Tibial nerve (tissue), 4 donors: Measurements from ENCODE around the gene ARID3C. TPM values are rescaled to one million over a fixed set of nuclear protein-coding genes. Genes with fewer than 3 reads are reported as not detected.

ENCODE experiments used
- DNase-seq, 2 donors: peaks; one replicate each; pipeline ENCODE4 v3.0.0-alpha.2; 2019; ENCODE audit warnings: low spot score in 2 of 2
- H3K27ac ChIP-seq, 4 donors: fragments of 200-600 bp; sonication (generic) in 3 of 4; one replicate each; pipeline ENCODE4 v1.5.1; 2017 to 2019; ENCODE audit warnings: mild to moderate bottlenecking in 1 of 4
- H3K27me3 ChIP-seq, 2 donors: fragments of 200-600 bp; sonication (generic) in 1 of 2; one replicate each; pipeline versions ENCODE4 v1.5.1 to v1.6.0; 2017 to 2019
- H3K36me3 ChIP-seq, 3 donors: fragments of 200-600 bp; sonication (generic); one replicate each; pipeline ENCODE4 v1.5.1; 2018 to 2019
- H3K4me1 ChIP-seq, 4 donors: fragments of 200-600 bp; sonication (generic) in 3 of 4; one replicate each; pipeline ENCODE4 v1.5.1; 2017 to 2019
- H3K4me3 ChIP-seq, 4 donors: fragments of 200-600 bp; sonication (generic) in 3 of 4; one replicate each; pipeline ENCODE4 v1.5.1; 2017 to 2019; ENCODE audit warnings: mild to moderate bottlenecking in 1 of 4, moderate library complexity in 1 of 4
- H3K9me3 ChIP-seq, 4 donors: fragments of 200-600 bp; sonication (generic) in 3 of 4; one replicate each; pipeline ENCODE4 v1.5.1; 2017 to 2019
- CTCF ChIP-seq, 5 experiments: fragments of 200-600 bp in 3 of 5; fragments of 450-650 bp in 2 of 5; sonication (generic) in 3 of 5; IDR thresholded peaks; one replicate each; pipeline ENCODE4 v1.5.1; 2016 to 2019; ENCODE audit warnings: antibody characterized with exemption in 5 of 5, mild to moderate bottlenecking in 3 of 5, moderate library complexity in 2 of 5
- EP300 ChIP-seq, 2 donors: sonication (generic); formaldehyde crosslinking; IDR thresholded peaks; one replicate each; pipeline ENCODE4 v1.6.1; 2017; ENCODE audit warnings: antibody characterized with exemption in 2 of 2, mild to moderate bottlenecking in 1 of 2
- POLR2A ChIP-seq, 2 donors: fragments of 450-650 bp; IDR thresholded peaks; one replicate each; pipeline ENCODE4 v1.6.1; 2017; ENCODE audit warnings: antibody characterized with exemption in 2 of 2, mild to moderate bottlenecking in 2 of 2, moderate library complexity in 2 of 2
- WGBS, 2 donors: methylation state at CpG; one replicate each; pipeline ENCODE4 v1.1.5; 2018; 5-methylcytosine and 5-hydroxymethylcytosine counted together
- total RNA-seq, 4 donors: library from RNA; depleted of rRNA; stranded (reverse); fragments of >200 nt; gene quantifications; one replicate each; pipeline ENCODE4 v1.1.0, GENCODE V29; 2016

The ARID3C gene
- total RNA-seq, 4 donors from 2014 or later, result 0.30 to 2.1 (median 1.3) TPM

DNA sequence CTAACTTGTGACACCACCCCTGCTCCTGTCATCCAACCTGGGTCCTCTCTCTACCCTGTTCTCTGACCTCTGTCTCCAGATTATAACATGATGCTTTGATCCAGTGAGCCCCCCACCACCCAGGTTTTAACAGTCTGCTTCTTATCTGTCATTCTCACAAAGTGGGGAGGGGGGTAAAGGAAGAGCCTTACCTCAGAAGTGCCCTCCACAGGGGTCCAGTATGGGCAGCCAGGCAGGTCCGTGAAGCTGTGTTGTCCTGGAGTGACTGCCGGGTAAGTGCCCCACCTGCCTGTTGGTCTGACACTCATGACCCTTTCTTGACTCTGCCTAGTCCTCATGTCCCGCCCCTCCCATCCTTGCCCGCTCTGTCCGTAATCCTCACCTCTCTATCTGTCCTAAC is 26.5 kb upstream of the ARID3C start:
- Histone ChIP-seq H3K4me3 (no peak overlapping the region), H3K27ac (peak overlapping the region; percentile 63 to 91 (median 83))

GRCh38 chr9:34654323-34655051 is 25.6 kb upstream of the ARID3C start:
- 14 to 38% methylated on average over 11 of the region's 11 CpGs for WGBS, 2 donors
- H3K27me3 ChIP-seq, result no peaks in the 10 kb centered on the region
- peaks cover 0 to 55% (median 49%) of the 10 kb centered on the region in 4 donors for H3K4me1 ChIP-seq
- peak overlapping the region in 1 of 4 donors; percentile 7 for H3K4me3 ChIP-seq
- H3K36me3 ChIP-seq, result peaks cover 0 to 13% (median 5%) of the 10 kb centered on the region in 3 donors
- TF ChIP-seq CTCF (IDR thresholded peaks at IDR 0.05) (no peak), POLR2A (IDR thresholded peaks at IDR 0.05) (no peak), EP300 (IDR thresholded peaks at IDR 0.05) (peak in 1 of 2 donors; percentile 72)
- no peaks in the 10 kb centered on the region for H3K9me3 ChIP-seq
- peak in 1 of 2 donors; percentile 65 for DNase-seq
- peak overlapping the region; percentile 63 to 91 (median 83) for H3K27ac ChIP-seq

More for the DNA sequence above, 26.5 kb upstream of the ARID3C start:
- TF ChIP-seq CTCF (IDR thresholded peaks at IDR 0.05) (no peak), POLR2A (IDR thresholded peaks at IDR 0.05) (no peak), EP300 (IDR thresholded peaks at IDR 0.05) (no peak)
- 64 to 67% methylated on average over 5 of the region's 5 CpGs for WGBS, 2 donors
- no peaks in the 10 kb centered on the region for H3K27me3 ChIP-seq
- DNase-seq, result no peak
- H3K9me3 ChIP-seq, result no peaks in the 10 kb centered on the region
- peaks cover 0 to 53% (median 49%) of the 10 kb centered on the region in 4 donors for H3K4me1 ChIP-seq
- peaks cover 0 to 14% (median 0%) of the 10 kb centered on the region in 3 donors for H3K36me3 ChIP-seq

- Histone ChIP-seq H3K27ac (peak overlapping the region; percentile 77 to 91 (median 84)), H3K36me3 (peaks cover 0 to 19% (median 5%) of the 10 kb centered on the region in 3 donors), H3K4me1 (peaks cover 0 to 59% (median 52%) of the 10 kb centered on the region in 4 donors), H3K4me3 (peak overlapping the region in 2 of 4 donors; percentile 8 to 48), H3K27me3 (no peaks in the 10 kb centered on the region), H3K9me3 (no peaks in the 10 kb centered on the region)
- 23 to 24% methylated on average over 10 to 11 of the region's 11 CpGs for WGBS, 2 donors
- DNase-seq, result peak in 1 of 2 donors; percentile 19
- TF ChIP-seq CTCF (IDR thresholded peaks at IDR 0.05) (no peak), EP300 (IDR thresholded peaks at IDR 0.05) (peak in 1 of 2 donors; percentile 25)
Measured at GRCh38 chr9:34653151-34654072, 24.5 kb upstream of the ARID3C start.

- peaks cover 0 to 67% (median 59%) of the 10 kb centered on the region in 4 donors for H3K4me1 ChIP-seq
- peaks cover 0 to 23% (median 5%) of the 10 kb centered on the region in 3 donors for H3K36me3 ChIP-seq
- DNase-seq, result no peak
- H3K27ac ChIP-seq, result peak overlapping the region; percentile 77 to 91 (median 84)
- H3K9me3 ChIP-seq, result no peaks in the 10 kb centered on the region
- no peak for TF ChIP-seq EP300 (IDR thresholded peaks at IDR 0.05)
- TF ChIP-seq CTCF (IDR thresholded peaks at IDR 0.05), result no peak
- no peak for TF ChIP-seq POLR2A (IDR thresholded peaks at IDR 0.05)
- H3K4me3 ChIP-seq, result peak overlapping the region in 3 of 4 donors; percentile 17 to 48 (median 26)
- WGBS, 2 donors, result 8 to 13% methylated on average over 5 of the region's 5 CpGs
- no peaks in the 10 kb centered on the region for H3K27me3 ChIP-seq
Measured at GRCh38 chr9:34652602-34653000, 23.7 kb upstream of the ARID3C start.
